HEK293 (cell line): ENCODE data around the gene CDK6.

ENCODE experiments used
- CTCF ChIP-seq: fragments of 450-650 bp; formaldehyde crosslinking; IDR thresholded peaks from 2 replicates; pipeline ENCODE4 v1.5.1; 2016; ENCODE audit warnings: missing biosample characterization, missing genetic modification characterization
- ZFP3 ChIP-seq: fragments of 450-650 bp; formaldehyde crosslinking; IDR thresholded peaks from 2 replicates; pipeline ENCODE4 v1.5.1; 2016; ENCODE audit warnings: low read depth, missing biosample characterization, missing genetic modification characterization
- ZNF146 ChIP-seq: fragments of 450-650 bp; formaldehyde crosslinking; IDR thresholded peaks from 2 replicates; pipeline ENCODE4 v1.5.1; 2016; ENCODE audit warnings: missing biosample characterization, missing genetic modification characterization
- ZNF280C ChIP-seq: fragments of 450-650 bp; formaldehyde crosslinking; IDR thresholded peaks from 2 replicates; pipeline ENCODE4 v1.5.1; 2016; ENCODE audit warnings: missing biosample characterization, missing genetic modification characterization

GRCh38 chr7:92824901-92825480, 11.4 kb downstream of the CDK6 start:
- TF ChIP-seq ZNF146 (tag by site-specific recombination): no peak
- no peak for TF ChIP-seq CTCF (tag by site-specific recombination)
- no peak for TF ChIP-seq ZNF280C (tag by site-specific recombination)
- no peak for TF ChIP-seq ZFP3 (tag by site-specific recombination)
